H1 (cell line): ENCODE data around the gene SREK1IP1.

Source experiments
- CREB1 ChIP-seq: IDR thresholded peaks from 2 replicates; pipeline ENCODE4 v1.6.1; 2012; ENCODE audit warnings: inconsistent platforms
- EZH2 ChIP-seq: fragments of 200-600 bp; sonication (generic); IDR thresholded peaks from 2 replicates; pipeline ENCODE4 v1.7.1; 2012; ENCODE audit warnings: low read depth, mild to moderate bottlenecking, moderate library complexity, low read length, inconsistent platforms; ENCODE audit not compliant: severe bottlenecking
- FOSL1 ChIP-seq: IDR thresholded peaks from 2 replicates; pipeline ENCODE4 v1.6.1; 2011; ENCODE audit warnings: mild to moderate bottlenecking, low read depth, low read length, moderate library complexity; ENCODE audit not compliant: insufficient read depth
- NANOG ChIP-seq: IDR thresholded peaks from 2 replicates; pipeline ENCODE4 v1.6.1; 2011; ENCODE audit warnings: low read length, low read depth, mild to moderate bottlenecking, inconsistent platforms; ENCODE audit not compliant: insufficient read depth, poor library complexity, severe bottlenecking
- POLR2AphosphoS5 ChIP-seq: IDR thresholded peaks from 2 replicates; pipeline ENCODE4 v1.6.1; 2011; ENCODE audit warnings: low read depth, low read length
- RBBP5 ChIP-seq: IDR thresholded peaks from 2 replicates; pipeline ENCODE4 v1.7.1; 2012; ENCODE audit warnings: low read depth, mild to moderate bottlenecking, inconsistent platforms, low read length, moderate library complexity, borderline replicate concordance
- SIX5 ChIP-seq: IDR thresholded peaks from 2 replicates; pipeline ENCODE4 v1.6.1; 2011; ENCODE audit warnings: mild to moderate bottlenecking, low read depth, low read length
- SP1 ChIP-seq: IDR thresholded peaks from 2 replicates; pipeline ENCODE4 v1.6.1; 2011; ENCODE audit warnings: low read depth, low read length
- TF ChIP-seq, protein P1 (sequence below), 3 experiments: IDR thresholded peaks; 1 replicate in 2 of 3; 2 replicates in 1 of 3; pipeline versions ENCODE4 v1.5.1 to v1.6.1; 2011; ENCODE audit warnings: low read length in 3 of 3, mild to moderate bottlenecking in 3 of 3, inconsistent platforms in 2 of 3, low read depth in 1 of 3, moderate library complexity in 1 of 3; ENCODE audit not compliant: insufficient read depth in 1 of 3; ENCODE audit errors: control extremely low read depth in 1 of 3
- TF ChIP-seq, protein P2 (sequence below): IDR thresholded peaks from 2 replicates; pipeline ENCODE4 v1.6.1; 2012; ENCODE audit warnings: inconsistent platforms

GRCh38 chr5:64671678-64672077 lies 96.8 kb downstream of the SREK1IP1 start:
- TF ChIP-seq, protein P1, sequence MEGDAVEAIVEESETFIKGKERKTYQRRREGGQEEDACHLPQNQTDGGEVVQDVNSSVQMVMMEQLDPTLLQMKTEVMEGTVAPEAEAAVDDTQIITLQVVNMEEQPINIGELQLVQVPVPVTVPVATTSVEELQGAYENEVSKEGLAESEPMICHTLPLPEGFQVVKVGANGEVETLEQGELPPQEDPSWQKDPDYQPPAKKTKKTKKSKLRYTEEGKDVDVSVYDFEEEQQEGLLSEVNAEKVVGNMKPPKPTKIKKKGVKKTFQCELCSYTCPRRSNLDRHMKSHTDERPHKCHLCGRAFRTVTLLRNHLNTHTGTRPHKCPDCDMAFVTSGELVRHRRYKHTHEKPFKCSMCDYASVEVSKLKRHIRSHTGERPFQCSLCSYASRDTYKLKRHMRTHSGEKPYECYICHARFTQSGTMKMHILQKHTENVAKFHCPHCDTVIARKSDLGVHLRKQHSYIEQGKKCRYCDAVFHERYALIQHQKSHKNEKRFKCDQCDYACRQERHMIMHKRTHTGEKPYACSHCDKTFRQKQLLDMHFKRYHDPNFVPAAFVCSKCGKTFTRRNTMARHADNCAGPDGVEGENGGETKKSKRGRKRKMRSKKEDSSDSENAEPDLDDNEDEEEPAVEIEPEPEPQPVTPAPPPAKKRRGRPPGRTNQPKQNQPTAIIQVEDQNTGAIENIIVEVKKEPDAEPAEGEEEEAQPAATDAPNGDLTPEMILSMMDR (IDR thresholded peaks at IDR 0.05; ENCODE audit: control extremely low read depth in 1 of 3, insufficient read depth in 1 of 3, low read depth in 1 of 3, low read length in 3 of 3): no peak
- TF ChIP-seq SP1: no peak
- TF ChIP-seq POLR2AphosphoS5: no peak
- TF ChIP-seq, protein P2, sequence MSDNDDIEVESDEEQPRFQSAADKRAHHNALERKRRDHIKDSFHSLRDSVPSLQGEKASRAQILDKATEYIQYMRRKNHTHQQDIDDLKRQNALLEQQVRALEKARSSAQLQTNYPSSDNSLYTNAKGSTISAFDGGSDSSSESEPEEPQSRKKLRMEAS: no peak
- TF ChIP-seq FOSL1: no peak
- TF ChIP-seq SIX5: no peak
- TF ChIP-seq CREB1: no peak
- TF ChIP-seq EZH2: no peak
- TF ChIP-seq NANOG: no peak
- no peak for TF ChIP-seq RBBP5
